ENCODE results near the gene MRAP.

DNA sequence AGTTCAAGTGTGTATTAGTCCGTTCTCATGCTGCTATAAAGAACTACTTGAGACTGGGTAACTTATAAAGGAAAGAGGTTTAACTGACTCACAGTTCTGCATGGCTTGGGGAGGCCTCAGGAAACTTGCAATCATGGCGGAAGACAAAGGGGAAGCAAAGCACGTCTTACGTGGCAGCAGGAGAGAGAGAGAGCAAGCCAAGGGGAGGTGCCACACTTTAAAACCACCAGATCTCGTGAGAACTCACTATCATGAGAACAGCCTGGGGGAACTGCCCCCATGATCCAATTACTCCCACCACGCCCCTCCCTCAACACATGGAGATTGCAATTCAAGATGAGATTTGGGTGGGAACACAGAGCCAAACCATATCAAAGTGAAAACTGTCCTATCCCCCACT, 15.7 kb upstream of the MRAP start:
- no peak for TF ChIP-seq POLR2AphosphoS5 (IDR thresholded peaks at IDR 0.05)
- TF ChIP-seq POLR2A (IDR thresholded peaks at IDR 0.05), result no peak
- no peak for TF ChIP-seq CTCF (IDR thresholded peaks at IDR 0.05)

All from gastroesophageal sphincter (tissue), 3 donors.